HG02981 (cell line): ENCODE data around the gene BTG2.
"Not testable (repeated sequence)": the region's sequence is repeated elsewhere in the genome, so short reads cannot be mapped to it uniquely, and the experiment has no call there.

Experiments
- ATAC-seq: cut with Tn5 transposase; IDR thresholded peaks from one replicate; pipeline ENCODE4 v1.9.1; 2021; ENCODE audit warnings: mild to moderate bottlenecking, moderate library complexity; ENCODE audit not compliant: unreplicated experiment

BTG2 gene

DNA sequence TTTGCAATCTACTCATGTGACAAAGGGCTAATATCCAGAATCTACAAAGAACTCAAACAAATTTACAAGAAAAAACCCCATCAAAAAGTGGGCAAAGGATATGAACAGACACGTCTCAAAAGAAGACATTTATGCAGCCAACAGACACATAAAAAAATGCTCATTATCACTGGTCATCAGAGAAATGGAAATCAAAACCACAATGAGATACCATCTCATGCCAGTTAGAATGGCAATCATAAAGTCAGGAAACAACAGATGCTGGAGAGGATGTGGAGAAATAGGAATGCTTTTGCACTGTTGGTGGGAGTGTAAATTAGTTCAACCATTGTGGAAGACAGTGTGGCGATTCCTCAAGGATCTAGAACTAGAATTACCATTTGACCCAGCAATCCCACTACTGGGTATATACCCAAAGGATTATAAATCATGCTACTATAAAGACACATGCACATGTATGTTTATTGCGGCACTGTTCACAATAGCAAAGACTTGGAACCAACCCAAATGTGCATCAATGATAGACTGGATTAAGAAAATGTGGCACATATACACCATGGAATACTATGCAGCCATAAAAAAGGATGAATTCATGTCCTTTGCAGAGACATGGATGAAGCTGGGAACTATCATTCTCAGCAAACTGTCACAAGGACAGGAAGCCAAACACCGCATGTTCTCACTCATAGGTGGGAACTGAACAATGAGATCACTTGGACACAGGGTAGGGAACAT lies 8.9 kb downstream of the BTG2 start:
- not testable (repeated sequence) for ATAC-seq

DNA sequence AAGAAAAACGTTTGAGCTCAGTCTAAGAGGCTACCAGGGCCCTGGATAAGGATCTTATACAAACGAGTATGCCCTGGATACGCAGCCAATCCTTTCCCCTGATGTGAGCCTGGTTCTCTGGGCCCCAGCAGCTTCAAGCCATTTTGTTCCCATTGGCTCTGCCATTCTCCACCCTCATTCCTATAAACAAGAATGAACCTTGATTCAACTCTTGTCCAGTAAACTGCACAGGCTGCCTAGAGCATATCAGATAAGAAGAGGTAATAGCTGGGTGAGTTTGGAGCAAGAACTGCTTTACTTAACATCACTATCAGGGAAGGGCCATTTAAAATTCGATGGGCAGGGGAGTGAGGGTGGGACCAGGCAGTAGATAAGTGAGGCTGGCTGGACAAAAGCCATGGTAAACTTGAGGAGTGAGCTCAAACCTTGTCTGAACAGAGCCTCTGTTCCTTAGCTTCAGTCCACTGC lies 11.3 kb downstream of the BTG2 start:
- ATAC-seq, result no peak

- ATAC-seq, result no peak
Measured at GRCh38 chr1:203317429-203318228, 12.3 kb downstream of the BTG2 start.

DNA sequence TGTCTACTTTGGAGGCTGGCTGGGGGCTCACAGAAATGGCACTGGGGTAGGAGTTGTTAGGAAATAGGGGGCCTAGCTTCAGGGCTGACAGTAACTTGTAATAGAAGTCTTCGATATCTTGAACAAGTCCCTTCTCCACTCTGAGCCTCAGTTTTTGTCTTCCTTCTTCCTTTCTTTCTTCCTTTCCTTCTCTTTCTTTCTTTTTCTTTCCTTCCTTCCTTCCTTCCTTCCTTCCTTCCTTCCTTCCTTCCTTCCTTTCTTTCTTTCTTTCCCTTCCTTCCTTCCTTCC lies 12.9 kb downstream of the BTG2 start:
- no peak for ATAC-seq

- ATAC-seq, result peak; percentile 61
Measured at GRCh38 chr1:203320591-203321272, 15.4 kb downstream of the BTG2 start.

DNA sequence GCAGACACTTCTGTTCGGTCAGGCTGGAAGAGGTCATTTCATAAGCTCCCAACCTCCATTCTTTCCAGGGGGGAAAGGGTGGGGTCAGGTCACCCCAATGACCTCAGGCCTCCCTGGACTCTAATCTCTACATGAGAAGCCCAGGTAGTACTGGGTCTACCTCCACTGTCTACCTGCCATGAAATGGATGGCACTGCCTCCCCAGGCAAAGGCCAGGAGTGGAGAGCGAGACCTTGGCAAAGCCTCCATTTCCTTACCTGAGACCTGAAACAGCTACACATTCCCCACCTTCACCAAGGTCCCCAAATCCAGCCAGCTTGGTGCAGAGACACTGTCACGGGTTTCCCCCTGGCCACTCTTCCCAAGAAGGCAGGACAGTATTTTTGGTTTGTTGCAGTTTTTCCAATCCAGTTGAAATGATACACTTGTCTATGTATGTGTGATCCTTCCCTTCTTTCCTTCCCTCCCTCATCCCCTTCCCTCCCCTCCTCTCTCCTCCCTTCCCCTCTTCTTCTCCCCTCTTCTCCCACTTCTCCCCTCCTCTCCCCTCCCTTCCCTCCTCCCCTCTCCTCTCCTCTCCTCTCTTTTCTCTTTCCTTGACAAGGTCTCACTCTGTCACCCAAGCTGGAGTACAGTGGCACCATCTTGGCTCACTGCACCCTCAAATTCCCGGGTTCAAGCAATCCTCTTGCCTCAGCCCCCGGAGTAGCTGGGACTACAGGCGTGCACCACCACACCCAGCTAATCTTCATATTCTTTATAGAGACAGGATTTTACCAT lies 16.1 kb downstream of the BTG2 start:
- ATAC-seq, result no peak

DNA sequence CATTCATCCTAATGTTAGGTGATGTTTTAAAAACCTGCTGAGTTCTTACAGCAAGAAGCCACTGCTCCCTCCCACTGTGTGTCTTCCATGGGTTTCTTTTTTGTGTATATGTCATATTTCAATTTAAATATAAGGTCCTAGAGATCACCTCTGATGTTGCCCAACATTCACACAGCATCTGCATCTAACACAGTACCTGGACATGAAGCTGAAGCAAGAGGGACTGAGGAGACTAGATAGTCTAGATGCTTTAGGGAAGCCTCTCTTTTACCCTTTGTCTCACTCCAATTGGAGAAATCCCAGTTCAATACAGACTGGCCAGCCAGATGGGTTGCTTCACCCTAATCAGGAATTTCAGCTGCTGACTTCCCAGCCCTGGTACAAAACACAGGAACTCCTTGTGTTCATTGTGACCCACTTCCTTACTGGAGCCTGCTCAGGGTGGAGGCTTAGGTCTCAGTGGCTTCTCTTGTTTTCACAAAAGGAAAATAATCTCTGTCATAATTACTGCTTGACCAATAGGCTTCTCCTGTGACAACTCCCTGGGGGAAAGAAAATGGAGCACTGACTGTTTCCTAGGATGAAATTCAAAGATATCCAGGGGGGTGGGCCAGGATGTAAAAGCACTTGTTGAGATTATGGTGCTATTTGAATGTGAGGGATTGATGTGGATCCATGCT lies 17.3 kb downstream of the BTG2 start:
- ATAC-seq, result no peak

GRCh38 chr1:203323587-203323986 lies 18.3 kb downstream of the BTG2 start:
- ATAC-seq, result no peak

- ATAC-seq, result no peak
Measured at GRCh38 chr1:203324105-203325025, 19.0 kb downstream of the BTG2 start.

GRCh38 chr1:203325026-203325417 lies 19.7 kb downstream of the BTG2 start:
- ATAC-seq, result peak; percentile 32

DNA sequence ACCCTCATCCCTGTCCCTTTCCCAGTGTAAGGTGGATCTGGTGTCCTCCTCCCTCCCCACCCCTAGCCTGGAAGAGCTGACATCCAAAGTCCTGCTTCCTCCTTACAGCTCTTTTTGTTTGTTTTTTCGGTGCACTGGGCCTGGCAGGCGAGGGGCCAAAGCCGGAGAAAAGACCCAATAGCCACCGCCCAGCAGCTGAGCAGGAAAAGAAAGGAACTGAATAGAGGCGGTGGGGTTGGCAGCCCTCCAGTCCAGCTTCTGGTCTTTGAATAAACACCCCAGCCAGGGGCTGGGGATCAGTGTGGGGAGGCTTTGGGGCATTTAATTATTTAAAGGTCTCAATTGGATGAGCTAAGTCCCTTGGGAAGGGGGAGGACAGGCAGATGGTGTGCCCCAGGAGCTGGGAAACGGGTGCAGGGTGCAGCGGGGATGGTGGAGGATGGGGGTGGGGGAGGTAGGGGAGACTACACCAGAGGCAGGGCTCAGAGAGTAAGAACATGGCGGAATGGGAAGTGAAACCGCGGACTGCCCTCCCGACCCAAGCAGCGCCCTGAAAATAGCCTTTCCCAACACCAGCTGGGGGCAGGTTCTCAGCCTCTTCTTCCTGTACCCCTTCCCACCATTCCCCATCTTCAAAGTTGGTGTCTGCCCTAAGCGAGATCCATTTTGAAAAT lies 20.2 kb downstream of the BTG2 start:
- ATAC-seq, result no peak

DNA sequence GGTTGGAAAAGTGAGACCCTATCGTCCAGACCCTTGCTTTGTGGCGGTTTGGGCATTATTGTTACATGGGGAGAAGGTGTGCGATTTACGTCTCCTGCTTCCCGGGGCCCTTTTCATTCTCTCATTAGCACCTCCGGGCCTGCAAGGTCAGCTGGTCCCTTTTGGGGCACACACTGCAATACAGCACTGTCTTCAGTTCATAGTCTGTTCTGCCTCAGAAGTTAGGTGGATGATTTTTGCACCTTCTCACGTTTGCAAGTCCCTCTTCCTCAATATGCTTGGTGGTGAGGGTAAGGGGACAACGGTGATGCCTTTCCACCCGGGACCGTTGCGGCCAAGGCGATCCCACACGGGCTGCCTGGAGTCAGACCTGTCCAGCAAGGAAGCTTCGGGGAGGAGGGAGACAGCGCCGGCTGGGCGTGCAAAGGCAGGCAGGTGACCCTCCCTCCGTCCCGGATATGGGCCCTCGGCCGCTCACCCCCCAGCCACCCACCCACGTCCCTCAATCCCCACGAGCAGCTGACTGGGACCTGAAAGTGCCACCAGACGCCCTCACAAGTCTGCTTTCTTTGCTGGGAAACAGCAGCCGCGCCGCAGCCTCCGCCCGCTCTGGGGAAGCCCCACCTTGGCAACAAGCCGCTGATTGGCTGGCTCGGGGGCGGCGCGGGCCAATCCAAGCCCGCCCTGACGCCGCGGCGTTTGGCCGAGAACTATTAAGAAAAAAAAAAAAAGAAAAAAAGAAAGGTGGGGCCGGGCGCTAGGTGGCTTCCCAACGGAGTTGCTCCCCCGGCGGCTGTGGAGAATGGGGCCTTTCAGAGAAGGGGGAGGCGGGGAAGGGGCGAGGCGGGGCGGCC lies 21.7 kb downstream of the BTG2 start:
- ATAC-seq, result peak; percentile 62

DNA sequence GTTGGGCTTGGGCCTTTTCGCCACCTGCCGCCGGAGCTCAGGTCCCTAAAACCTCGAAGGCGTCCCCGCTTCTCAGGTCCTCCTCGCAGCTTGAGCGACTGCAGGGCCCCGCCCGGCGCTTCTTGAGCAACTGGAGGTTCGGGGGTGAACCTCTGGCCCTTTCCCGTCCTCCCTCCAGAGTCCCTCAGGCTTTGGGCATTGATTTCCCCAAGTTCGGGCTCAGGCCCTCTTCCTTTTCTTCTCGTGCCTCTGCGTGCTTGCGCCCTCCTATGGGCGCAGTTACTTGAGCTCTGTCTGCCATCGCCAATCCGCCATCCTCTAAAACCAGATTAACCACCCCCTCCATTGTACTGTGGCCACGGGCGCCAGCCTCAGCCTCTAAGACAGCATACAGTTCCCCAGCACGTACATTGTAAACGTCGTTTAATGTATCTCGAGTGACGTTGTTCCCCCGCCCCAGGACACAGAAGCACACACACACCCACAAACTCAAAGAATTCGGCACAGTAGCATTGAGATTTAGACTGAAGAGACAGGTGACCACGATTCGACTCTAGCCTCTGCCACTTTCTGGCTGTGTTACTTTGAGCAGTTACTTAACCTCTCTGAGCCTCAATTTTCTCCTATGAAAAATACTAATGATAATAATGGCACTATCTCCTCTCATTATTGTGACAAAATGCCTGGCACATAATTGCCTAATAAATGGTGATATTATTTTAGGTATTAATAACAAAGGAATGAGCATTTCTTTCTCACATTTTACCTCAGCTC lies 22.6 kb downstream of the BTG2 start:
- ATAC-seq, result peak; percentile 19

DNA sequence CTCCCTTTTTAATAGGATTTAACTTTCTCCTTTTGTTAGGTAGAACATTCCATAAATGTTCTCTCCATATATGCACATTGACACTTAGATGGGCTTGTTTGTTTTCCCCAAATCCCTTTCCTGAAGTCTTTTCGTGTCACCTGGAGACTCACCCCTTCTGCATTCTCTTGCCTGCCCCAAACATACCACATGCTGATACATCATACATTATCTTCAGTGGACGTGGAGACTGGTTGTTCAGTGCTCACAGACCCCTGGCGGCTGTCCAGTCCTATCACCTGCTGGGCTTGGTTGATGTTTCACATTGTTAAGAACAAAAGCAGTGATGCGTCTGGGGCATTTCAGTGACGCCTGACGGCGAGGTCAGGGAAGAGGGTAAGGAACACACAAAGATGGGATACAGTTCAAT lies 23.4 kb downstream of the BTG2 start:
- no peak for ATAC-seq

GRCh38 chr1:203331224-203331623 lies 25.9 kb downstream of the BTG2 start:
- ATAC-seq, result no peak

DNA sequence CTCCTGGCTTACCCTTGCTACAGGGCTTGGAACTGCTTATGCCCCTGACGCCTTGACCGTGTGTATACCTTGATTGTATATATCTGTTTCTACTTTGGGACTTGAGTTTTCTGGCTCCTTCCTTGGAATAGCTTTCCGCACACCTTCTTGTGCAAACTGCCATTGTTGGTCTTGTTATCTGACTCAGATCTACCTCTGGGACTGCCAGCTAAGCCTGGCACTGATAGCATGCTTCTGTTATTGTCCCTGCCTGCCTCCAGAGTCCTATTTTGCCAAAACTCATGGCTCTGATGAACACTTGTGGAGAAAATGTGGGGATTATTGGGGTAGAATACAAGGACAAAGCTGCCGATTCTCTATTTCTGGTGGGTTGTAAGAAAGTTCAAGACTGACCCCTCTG lies 30.2 kb downstream of the BTG2 start:
- no peak for ATAC-seq

GRCh38 chr1:203336097-203336496 lies 30.8 kb downstream of the BTG2 start:
- no peak for ATAC-seq
